GM21367 (cell line): ENCODE data around the gene HNRNPA0.
"Not testable (repeated sequence)": the region's sequence is repeated elsewhere in the genome, so short reads cannot be mapped to it uniquely, and the experiment has no call there.

Experiments
- ATAC-seq: cut with Tn5 transposase; IDR thresholded peaks from one replicate; pipeline ENCODE4 v1.9.1; 2021; ENCODE audit not compliant: unreplicated experiment

HNRNPA0 gene

DNA sequence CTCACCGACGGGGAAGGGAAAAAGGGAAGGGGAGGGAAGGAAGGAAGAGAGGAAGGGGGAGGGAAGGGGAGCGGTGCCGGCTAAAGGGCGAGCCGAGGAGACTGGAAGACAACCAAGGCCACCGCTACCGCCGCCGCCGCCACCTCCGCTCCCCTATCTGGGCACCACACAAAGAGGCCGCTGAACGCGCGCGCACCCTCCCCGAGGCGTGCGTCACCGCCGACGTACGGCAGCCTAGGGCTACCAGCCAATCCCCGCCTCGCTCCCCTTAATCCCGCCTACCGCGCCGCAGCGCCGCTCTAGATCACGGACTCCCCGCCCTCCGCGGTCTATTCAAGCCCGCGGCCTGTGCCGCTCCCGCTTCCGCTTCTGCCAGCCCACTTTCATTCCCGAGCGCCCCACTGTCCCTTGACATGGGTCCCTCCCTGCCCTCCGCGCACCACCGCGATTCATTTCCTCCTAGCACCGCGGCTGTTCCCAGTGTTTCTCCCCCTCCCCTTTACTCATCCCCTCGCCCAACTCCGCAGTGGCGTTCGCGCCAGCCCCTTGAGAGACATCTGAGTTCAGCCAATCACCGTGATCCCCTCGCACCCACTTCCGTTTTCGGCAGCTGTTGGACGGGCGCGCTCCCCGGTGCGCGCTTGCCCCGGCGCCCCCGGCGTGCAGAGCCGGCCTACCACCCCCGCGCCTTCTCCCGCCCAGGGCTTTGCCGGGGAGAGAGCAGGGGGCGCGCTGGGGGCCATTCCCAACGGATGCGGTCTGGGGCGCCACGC, at the start of gene HNRNPA0:
Gene HNRNPA0 (minus strand): TSS at position 176 of the 773 bp plus-strand sequence. CDS start 297 bp downstream, outside the sequence.
- ATAC-seq = peak; percentile 71

DNA sequence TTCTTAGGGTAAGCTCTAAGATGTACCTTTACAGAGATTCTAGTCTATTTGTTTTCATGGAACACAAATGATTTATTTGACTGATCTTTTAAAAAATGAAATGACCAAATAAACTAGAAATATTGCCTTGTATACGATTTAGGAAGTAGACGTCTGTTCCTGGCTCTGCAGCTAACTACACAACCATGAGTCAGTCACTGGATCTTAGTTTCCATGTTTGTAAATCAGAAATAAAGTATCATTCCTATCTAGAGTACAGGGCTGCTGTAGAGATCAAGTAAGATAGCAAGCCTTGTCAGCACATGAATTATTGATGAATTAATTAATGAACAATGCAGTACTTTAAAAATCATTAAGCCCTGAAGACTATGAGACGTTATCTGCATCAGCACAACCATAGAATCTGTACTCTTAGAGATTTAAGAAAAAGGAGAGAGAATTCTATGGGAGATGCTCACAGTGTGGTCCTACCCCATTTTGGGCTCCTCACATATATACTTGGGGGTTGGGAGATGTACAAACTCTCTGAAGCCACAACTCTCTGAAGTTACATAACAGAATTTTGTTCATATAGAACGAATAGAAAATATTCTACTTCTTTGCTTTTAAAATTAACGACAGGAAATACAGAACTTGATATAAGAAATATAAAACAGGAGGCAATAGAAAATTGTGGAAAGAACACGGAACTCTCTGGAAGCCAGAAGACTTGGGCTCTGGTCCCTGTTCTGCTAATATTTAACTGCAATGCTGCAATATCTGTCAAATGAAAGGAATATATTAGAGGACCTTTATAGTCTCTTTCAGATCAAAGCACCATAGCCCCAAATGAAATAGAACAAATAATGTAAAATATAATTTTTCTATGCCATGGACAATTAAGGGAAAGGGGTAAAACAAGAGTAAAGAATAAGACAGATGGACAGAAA, 48.4 kb upstream of the HNRNPA0 start:
- ATAC-seq = no peak

DNA sequence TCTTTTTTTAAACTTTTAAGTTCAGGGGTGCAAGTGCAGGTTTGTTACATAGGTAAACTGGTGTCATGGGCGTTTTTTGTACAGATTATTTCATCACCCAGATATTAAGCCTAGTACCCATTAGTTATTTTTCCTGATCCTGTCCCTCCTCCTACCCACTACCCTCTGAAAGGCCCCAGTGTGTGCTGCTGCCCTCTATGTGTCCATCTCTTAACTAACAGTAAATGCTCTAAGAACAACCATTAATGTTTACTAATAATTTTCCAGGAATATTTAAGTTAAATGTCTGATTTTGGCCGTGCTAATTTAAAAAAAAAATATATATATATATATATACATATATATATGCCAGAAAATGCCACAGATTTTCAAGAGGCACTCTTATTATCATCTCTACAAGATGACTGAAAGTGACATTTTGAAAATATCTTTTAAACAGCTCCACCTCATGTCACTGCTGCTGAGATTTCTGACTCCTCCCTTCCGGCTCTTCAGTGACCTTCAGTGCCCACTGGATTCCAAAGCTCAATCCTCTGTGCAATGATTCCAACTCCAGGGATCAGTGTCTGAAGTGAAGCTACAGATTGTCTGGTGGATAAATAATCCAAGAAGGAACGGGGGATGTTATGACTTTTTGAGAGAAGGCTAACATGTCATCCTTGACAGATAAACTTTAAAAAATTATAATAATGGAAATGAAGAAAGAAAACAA, 46.7 kb upstream of the HNRNPA0 start:
- no peak for ATAC-seq

DNA sequence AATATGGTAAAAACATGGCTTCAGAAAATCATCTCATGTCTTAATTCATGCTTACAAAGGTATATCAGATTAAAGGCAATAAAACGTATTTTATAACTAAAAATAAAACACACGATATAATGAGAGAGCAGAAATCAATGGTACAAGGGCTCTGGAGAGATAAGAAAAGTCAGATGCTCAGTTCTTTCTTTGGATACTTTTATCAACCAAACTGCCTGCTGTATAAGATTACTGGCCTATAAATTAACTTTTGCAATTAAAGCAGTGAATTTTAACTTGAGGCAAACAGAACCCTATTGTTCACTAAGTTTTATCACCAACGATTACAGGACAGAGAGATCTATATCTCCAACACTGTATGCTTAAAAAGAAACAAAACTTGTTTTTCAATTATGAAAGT, 42.1 kb upstream of the HNRNPA0 start:
- no peak for ATAC-seq

DNA sequence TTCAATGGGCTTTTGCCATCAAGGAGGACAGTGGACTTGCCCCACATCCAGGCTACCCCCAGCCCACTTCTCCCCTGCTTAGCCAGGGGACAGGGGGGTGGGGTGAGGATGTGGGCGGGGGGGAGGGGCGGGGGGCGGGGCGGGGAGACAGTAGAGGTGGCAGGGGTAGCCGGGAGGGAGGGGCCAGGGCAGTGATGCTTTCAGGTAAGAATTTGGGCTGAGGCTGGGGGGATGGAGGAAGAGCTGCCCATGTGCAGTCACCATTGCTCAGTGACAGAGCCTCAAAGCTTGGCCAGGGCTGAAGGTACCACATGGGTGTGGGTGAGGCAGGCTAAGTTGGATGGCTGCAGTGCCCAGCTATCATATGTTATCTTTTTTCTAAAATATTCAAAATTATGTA, 40.7 kb upstream of the HNRNPA0 start:
- no peak for ATAC-seq

DNA sequence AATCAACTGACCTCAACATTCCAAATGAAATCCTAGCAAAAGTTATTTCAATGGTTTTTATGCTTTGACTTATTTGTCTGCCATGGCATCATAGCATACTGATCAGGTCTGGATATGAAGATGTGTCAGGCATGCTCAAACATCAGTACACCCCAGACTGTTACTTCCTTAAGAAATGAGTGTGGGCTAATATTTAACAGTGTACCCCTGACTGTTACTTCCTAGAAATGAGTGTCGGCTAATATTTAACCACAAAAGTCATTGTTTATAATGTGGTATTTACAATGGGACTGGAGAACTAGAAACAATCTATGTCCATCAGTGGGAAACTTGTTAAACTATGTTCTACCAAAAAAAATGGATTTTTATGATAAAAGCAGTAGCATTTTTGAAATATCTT, 38.1 kb upstream of the HNRNPA0 start:
- ATAC-seq = no peak

DNA sequence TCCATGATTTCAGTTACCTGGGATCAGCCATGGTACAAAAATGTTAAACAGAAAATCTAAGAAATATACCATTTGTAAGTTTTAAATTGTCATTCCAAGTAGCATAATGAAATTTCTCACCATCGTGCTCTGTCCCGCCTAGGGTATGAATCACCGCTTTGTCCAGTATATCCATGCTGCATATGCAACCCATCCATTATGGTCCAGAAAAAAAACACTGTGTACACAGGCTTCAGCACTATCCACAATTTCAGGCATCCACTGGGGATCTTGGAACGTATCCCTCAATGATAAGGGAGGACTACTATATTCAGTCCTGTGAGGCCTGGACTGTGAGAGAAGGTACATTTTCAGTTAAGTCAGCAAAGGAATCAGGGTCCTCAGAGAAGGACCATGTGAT, 37.6 kb upstream of the HNRNPA0 start:
- no peak for ATAC-seq

DNA sequence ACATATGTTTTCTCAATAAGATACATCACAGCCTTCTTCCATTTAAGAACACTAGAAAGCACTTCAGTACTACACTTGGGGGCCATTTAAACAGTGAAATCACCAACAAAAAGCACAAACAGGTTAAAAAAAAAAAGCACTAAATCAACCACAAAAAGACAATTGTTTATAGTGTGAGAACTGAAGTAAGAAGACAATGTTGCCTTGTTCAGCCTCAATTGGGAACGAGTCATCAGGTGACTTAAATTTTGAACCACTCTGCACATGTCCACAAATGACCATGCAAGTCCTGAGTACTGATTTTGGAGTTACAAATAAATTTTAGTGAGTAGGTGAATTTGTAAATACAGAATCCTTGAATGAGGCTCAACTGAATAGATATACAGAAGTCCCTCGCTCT, 37.2 kb upstream of the HNRNPA0 start:
- no peak for ATAC-seq

DNA sequence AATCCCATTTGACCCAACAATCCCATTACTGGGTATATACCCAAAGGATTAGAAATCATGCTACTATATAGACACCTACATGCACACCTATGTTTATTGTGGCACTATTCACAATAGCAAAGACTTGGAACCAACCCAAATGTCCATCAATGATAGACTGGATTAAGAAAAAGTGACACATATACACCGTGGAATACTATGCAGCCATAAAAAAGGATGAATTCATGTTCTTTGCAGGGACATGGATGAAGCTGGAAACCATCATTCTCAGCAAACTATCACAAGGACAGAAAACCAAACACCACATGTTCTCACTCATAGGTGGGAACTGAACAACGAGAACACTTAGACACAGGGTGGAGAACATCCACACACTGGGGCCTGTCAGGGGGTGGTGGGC, 34.4 kb upstream of the HNRNPA0 start:
- not testable (repeated sequence) for ATAC-seq

DNA sequence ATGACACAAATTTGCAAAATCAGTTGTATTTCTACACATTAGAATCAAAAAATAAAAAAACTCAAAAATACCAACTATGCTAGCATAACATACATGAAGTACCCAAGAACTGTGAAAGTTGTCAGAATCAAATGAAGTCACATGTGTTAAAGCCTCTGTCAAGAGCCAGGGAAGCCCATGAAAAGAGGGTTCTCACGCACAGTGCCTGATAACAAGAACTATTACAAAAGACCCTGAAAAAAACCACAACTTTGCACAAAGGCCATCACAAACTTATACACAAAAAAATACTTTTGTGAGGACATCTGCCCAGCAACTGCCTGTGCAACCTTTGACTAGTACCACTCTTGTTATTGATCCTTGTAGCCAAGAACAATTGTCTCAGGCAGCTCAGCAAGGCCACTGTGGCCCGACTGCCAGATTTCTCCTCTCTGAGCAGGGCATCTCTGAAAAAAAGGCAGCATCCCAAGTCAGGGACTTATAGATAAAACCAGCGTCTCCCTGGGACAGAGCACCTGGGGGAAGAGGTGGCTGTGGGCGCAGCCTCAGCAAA, 28.9 kb upstream of the HNRNPA0 start:
- ATAC-seq = no peak

DNA sequence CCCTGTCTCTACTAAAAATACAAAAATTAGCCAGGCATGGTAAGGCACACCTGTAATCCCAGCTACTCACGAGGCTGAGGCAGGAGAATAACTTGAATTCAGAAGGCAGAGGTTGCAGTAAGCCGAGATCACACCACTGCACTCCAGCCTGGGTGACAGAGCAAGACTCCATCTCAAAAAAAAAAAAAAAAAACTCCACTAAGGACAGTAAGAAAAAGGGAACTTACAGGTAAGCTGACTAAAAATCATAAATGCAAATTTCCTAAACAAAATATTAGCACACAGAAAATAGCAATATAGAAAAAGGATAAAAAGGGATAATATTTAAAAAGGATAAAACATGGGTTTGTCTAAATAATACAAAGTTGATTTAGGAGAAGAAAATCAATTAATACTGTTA, 27.9 kb upstream of the HNRNPA0 start:
- no peak for ATAC-seq

DNA sequence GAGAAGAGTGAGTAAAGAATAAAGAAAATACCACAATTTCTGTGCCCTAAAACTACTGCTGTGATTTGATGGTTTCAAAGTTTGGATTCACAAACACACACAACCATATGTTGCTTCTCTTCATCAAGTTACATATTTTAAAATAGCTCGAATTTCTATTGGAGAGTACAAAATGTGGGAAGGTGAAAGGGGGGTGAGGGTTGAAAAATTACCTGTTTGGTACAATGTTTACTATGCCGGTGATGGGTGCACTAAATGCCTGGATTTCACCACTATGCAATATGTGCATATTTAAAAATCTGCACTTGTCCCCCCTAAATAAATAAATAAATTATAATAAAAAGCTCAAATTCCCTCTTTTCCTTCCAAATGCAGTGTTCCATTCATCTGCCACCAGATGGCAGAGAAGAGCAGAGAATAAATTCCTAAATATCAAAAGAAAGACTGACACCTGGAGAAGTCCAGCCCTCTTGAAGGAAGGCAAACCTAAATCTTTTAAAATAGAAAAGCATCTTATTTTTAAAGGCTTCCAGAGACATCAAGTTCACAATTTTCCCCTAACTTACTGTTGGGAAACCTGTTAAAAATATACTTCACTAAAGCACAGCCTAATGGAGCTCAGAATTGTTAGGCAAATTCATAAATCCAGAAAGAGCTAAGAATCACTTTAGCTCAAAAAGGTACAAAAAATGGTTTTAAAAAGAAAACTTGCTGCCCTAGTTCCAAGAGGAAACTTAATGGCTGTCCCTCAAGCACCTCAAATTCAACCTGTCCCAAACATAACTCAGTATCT, 24.8 kb upstream of the HNRNPA0 start:
- ATAC-seq = no peak

DNA sequence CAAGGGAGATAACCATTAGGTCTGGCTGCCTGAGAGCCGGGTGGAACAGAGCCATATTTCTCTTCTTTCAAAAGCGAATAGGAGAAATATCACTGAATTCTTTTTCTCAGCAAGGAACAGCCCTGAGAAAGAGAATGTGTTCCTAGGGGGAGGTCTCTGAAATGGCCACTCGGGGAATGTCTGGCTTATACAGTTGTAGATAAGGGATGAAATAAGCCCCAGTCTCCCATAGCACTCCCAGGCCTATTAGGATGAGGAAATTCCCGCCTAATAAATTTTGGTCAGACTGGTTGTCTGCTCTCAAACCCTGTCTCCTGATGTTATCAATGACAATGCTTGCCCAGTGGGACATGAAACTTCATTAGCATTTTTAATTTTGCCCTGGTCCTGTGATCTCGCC, 13.8 kb upstream of the HNRNPA0 start:
- ATAC-seq = not testable (repeated sequence)

DNA sequence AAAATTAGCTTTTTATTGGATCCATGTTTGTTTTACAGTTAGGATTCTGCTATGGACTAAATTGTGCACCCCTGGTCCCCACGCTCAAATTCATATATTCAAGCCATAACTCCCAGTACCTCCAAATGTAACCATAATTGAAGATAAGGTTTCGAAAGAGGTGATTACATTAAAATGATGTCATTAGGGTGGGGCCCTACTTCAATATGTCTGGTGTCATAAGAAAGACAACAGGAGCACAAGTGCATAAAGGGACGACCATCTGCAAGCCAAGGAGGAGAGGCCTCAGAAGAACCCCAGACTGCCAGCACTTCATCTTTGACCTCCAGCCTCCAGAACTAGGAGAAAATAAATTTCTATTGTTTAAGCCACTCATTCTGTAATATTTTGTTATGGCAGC, 7.4 kb upstream of the HNRNPA0 start:
- no peak for ATAC-seq

DNA sequence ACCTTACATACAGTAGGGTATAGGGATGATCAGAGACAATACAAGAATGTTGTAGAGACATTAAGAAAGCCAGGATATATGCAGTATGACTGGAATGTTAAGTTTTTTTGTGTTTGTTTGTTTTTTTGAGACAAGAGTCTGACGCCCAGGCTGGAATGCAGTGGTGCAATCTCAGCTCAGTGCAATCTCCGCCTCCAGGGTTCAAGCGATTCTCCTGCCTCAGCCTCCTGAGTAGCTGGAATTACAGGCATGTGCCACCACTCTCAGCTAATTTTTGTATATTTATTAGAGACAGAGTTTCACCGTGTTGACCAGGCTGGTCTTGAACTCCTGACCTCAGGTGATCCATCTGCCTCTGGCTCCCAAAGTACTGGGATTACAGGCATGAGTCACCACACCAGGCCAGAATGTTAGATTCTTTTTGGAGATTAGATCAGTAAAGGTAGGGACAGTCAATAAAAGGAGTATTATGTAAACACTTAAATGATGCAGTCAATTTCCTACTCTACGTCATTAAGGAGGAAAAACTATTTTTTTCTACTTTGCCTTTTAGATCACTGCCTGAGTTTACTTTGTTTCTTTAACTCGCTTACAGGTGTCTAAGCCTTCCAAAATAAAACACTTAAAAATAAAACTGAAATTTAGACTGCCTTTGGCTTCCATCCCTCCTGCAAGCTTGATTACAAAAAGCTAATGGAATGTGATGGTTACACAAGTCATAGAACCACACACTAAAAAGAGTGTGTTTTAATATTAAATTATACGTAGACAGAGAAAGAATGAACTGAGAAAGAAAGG, 6.8 kb upstream of the HNRNPA0 start:
- ATAC-seq = no peak

DNA sequence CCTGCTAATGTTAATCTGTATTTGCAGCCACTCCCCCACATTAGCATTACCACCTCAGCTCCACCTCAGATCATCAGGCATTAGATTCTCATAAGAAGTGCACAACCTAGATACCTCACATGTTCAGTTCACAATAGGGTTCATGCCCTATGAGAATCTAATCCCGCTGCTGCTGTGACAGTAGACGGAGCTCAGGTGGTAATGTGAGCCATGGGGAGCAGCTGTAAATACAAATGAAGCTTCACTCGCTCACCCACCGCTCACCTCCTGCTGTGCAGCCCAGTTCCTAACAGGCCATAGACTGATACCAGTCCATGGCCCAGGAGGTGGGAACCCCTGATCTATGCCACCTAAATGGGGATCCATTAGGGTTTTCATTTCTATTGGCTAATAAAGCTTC, 6.1 kb upstream of the HNRNPA0 start:
- no peak for ATAC-seq

DNA sequence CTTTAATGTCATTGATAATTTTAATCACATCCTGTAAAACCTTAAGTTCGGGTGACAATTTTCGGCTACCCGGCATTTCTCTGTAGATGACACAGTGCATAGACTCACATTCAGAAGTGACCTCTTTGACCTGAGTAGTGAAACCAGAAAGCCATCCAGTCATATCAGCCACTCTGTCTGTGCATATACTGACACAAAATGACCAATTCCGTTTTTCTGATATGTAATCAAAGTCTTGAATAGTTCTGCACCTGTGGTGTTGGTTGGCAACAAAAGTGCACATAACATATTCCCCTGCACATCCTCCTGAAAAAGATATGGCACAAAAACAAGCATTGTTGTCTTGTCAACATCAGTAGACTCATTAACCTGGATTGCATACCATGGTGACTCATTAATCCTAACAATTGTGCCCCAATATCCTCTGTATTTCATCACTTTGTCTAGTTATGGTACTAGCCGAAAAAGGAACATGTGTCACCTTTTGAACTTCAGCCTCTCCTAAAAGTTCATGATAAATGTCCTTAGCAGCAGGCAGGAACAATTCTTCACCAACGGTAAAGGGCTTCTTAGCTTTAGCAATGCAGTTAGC, 4.6 kb upstream of the HNRNPA0 start:
- ATAC-seq = peak; percentile 30

DNA sequence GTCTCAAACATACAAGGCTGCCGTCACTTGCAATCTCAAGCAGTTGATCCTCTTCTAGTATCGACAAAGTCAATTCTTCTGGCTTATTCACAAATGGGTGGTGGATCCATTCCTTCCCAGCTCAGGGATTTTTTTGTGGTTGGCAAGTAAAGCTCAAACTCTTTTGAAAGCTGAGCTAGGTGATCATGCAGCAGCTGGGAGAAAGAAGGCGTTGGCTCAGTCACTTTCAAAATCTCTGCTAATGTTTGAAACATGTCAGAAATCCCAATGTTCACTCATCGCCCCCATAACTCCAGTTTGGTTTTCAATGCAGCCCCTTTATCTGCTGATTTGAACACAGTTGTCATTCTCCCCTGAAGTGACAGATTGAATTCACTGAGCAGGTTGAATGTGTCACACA, 4.0 kb upstream of the HNRNPA0 start:
- ATAC-seq = no peak

DNA sequence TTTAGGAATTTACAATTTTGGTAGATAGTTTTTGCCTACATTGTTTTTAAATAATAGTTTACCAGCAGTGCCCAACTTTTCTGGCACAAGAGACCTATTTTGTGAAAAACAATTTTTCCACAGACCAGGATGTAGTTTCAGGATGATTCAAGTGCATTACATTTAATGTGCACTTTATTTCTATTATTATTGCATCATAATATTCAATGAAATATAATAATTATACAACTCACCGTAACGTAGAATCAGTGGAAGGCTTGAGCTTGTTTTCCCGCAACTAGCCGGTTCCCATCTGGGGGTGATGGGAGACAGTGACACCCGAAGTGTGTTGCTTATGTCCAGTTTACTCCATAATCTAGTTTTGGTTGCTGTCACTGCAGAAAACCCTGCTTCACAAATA, 3.5 kb upstream of the HNRNPA0 start:
- ATAC-seq = no peak
